CD14-positive monocyte (primary cell): Measurements from ENCODE around the gene MTA1. TPM values are rescaled to one million over a fixed set of nuclear protein-coding genes. Genes with fewer than 3 reads are reported as not detected.

Source experiments
- DNase-seq, 3 donors: peaks; one replicate each; pipeline ENCODE4 v3.0.0-alpha.2; 2011 to 2022
- H2AFZ ChIP-seq: 2 replicates; pipeline ENCODE4 v1.6.0; 2012; ENCODE audit warnings: mild to moderate bottlenecking, low read depth, low read length, inconsistent platforms; ENCODE audit not compliant: insufficient read depth, poor library complexity, severe bottlenecking
- H3K27ac ChIP-seq, 2 donors: 1 replicate in 1 of 2; 2 replicates in 1 of 2; pipeline ENCODE4 v1.5.1; 2012 to 2013; ENCODE audit warnings: low read length in 2 of 2, control low read depth in 1 of 2, inconsistent platforms in 1 of 2, low read depth in 1 of 2, mild to moderate bottlenecking in 1 of 2
- H3K27me3 ChIP-seq, 2 donors: one replicate each; pipeline versions ENCODE4 v1.6.0 to v1.6.1; 2011 to 2013; ENCODE audit warnings: low read length in 2 of 2; ENCODE audit not compliant: control insufficient read depth in 2 of 2, insufficient read depth in 2 of 2
- H3K36me3 ChIP-seq, 2 donors: replicated peaks in 1 of 2; 1 replicate in 1 of 2; 2 replicates in 1 of 2; pipeline versions ENCODE4 v1.5.1 to v1.6.1; 2012 to 2013; ENCODE audit warnings: low read length in 2 of 2, control low read depth in 1 of 2, inconsistent platforms in 1 of 2, mild to moderate bottlenecking in 1 of 2; ENCODE audit not compliant: insufficient read depth in 2 of 2, control insufficient read depth in 1 of 2
- H3K4me1 ChIP-seq, 2 donors: 1 replicate in 1 of 2; 2 replicates in 1 of 2; pipeline versions ENCODE4 v1.5.1 to v1.6.1; 2012 to 2013; ENCODE audit warnings: low read length in 2 of 2, control low read depth in 1 of 2, inconsistent platforms in 1 of 2, mild to moderate bottlenecking in 1 of 2, moderate library complexity in 1 of 2; ENCODE audit not compliant: insufficient read depth in 2 of 2, control insufficient read depth in 1 of 2
- H3K4me2 ChIP-seq: replicated peaks from 2 replicates; pipeline ENCODE3; 2012; ENCODE audit warnings: low read length, moderate library complexity, mild to moderate bottlenecking; ENCODE audit not compliant: poor library complexity, severe bottlenecking; ENCODE audit errors: extremely low read depth
- H3K4me3 ChIP-seq, 3 experiments: fragments of 200-600 bp in 1 of 3; sonication (generic) in 1 of 3; replicated peaks in 1 of 3; 1 replicate in 2 of 3; 2 replicates in 1 of 3; pipeline ENCODE4 v1.5.1; 2011 to 2013; ENCODE audit warnings: low read length in 3 of 3, mild to moderate bottlenecking in 3 of 3, control low read depth in 2 of 3, low read depth in 2 of 3, inconsistent platforms in 1 of 3, moderate library complexity in 1 of 3
- H3K79me2 ChIP-seq: 2 replicates; pipeline ENCODE4 v1.6.0; 2012; ENCODE audit warnings: mild to moderate bottlenecking, control low read depth, inconsistent platforms, low read length, moderate library complexity; ENCODE audit not compliant: insufficient read depth
- H3K9ac ChIP-seq: 2 replicates; pipeline ENCODE4 v1.6.0; 2017; ENCODE audit warnings: low read length, mild to moderate bottlenecking; ENCODE audit not compliant: insufficient read depth, poor library complexity, severe bottlenecking
- H3K9me3 ChIP-seq, 2 donors: replicated peaks in 1 of 2; 1 replicate in 1 of 2; 2 replicates in 1 of 2; pipeline versions ENCODE4 v1.5.1 to v1.6.1; 2012 to 2013; ENCODE audit warnings: low read length in 2 of 2, control low read depth in 1 of 2; ENCODE audit not compliant: control insufficient read depth in 1 of 2, insufficient read depth in 1 of 2
- H4K20me1 ChIP-seq: 2 replicates; pipeline ENCODE4 v1.6.0; 2012; ENCODE audit warnings: mild to moderate bottlenecking, low read length, control low read depth, moderate library complexity; ENCODE audit not compliant: insufficient read depth
- H3K27ac Mint-ChIP-seq, 7 donors: one replicate each; pipeline ENCODE4 v1.8.0; 2020; ENCODE audit warnings: mild to moderate bottlenecking in 7 of 7, mixed read lengths in 7 of 7, moderate library complexity in 6 of 7, inconsistent platforms in 2 of 7
- H3K27me3 Mint-ChIP-seq, 3 donors: one replicate each; pipeline ENCODE4 v1.8.0; 2021 to 2022; ENCODE audit warnings: low read depth in 3 of 3, mild to moderate bottlenecking in 3 of 3, mixed read lengths in 3 of 3, moderate library complexity in 3 of 3, inconsistent platforms in 1 of 3
- H3K36me3 Mint-ChIP-seq, 2 donors: one replicate each; pipeline ENCODE4 v1.8.0; 2020; ENCODE audit warnings: mixed read lengths in 2 of 2, inconsistent platforms in 1 of 2, mild to moderate bottlenecking in 1 of 2
- H3K4me1 Mint-ChIP-seq: one replicate; pipeline ENCODE4 v1.8.0; 2020; ENCODE audit warnings: mild to moderate bottlenecking, mixed read lengths
- H3K4me3 Mint-ChIP-seq, 2 donors: one replicate each; pipeline ENCODE4 v1.8.0; 2020; ENCODE audit warnings: mild to moderate bottlenecking in 2 of 2, mixed read lengths in 2 of 2, moderate library complexity in 1 of 2
- H3K9me3 Mint-ChIP-seq, 7 donors: one replicate each; pipeline ENCODE4 v1.8.0; 2020 to 2022; ENCODE audit warnings: mixed read lengths in 7 of 7, mild to moderate bottlenecking in 6 of 7, moderate library complexity in 6 of 7, inconsistent platforms in 2 of 7
- WGBS: methylation state at CpG from one replicate; pipeline ENCODE4 v1.1.5; 2013; ENCODE audit warnings: missing lambda C conversion rate; ENCODE audit not compliant: insufficient coverage; 5-methylcytosine and 5-hydroxymethylcytosine counted together
- intact Hi-C, 2 donors: fragments of 100-400 bp; cut with micrococcal nuclease; formaldehyde crosslinking; loops; one replicate each; pipeline versions ENCODE4 v1.15.0 to v1.15.1; 2023
- polyA plus RNA-seq, 3 donors: library from polyadenylated mRNA; depleted of rRNA in 1 of 3; unstranded in 2 of 3; stranded (reverse) in 1 of 3; fragments of 300-500 nt in 2 of 3; fragments of >200 nt in 1 of 3; fragmentation: Illumina TruSeq in 2 of 3; gene quantifications; 1 replicate in 2 of 3; 2 replicates in 1 of 3; pipeline ENCODE4 v1.2.3, GENCODE V29; 2012 to 2021
- TF ChIP-seq, protein P1 (sequence below): fragments of 200-600 bp; IDR thresholded peaks from one replicate; pipeline ENCODE4 v1.8.0; 2022; ENCODE audit warnings: antibody characterized with exemption, mild to moderate bottlenecking

MTA1 gene
- polyA plus RNA-seq, 3 donors = 0.91 to 102 (median 2.0) TPM

DNA sequence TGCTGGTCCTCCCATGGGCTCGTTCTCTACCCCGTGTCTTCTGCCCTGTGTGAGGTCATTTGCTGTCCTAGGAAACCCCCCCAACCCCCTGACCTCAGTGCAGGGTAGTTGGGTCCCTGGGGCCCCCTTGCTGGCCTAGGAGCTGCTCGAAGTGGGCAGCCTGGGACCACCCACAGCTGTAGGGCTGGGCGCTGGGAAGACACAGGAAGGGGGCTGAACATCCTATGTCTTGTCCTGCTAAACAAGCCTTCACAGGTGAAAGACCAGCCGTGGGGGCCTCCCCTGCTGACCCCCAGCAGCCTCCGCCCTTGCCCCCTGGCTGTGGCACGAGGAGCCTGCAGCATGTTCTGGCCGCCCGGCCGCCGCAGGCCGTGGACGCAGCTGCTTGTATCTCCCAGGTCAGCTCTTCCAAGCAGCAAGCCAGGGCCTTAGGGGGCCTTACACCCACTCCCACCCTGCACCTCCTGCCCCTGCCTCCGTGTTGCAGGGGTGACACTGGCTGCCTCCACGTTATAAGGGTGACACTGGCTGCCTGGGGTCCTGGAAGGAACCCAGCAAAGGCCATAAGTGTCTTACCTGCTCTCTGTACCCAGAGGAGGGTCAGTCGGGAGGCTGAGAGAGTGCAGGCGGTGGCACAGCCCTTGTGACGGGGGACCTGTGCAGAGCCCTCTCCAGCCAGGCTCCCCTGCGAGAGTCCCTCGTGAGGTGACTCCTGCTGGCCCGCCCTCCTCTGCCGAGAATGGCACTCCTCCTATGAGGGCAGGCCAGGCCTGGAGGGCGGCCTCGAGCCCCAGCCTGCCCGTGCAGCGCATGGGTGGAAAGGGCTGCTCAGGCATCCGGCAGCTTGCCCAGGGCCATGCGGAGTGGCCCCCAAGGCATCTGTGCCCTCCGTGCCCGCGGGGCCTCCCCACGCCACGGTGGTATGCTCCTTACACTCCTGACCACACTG is 32.8 kb upstream of the MTA1 start:
- Histone ChIP-seq H2AFZ (no peak overlapping the region), H3K4me3 (no peak overlapping the region), H3K4me1 (peaks cover 52 to 66% of the 10 kb centered on the region in 2 donors), H3K79me2 (no peaks in the 10 kb centered on the region), H3K4me2 (no peak overlapping the region), H3K27me3 (no peaks in the 10 kb centered on the region), H4K20me1 (no peaks in the 10 kb centered on the region), H3K9ac (no peak overlapping the region), H3K36me3 (peaks cover 27 to 28% of the 10 kb centered on the region in 2 donors), H3K9me3 (no peaks in the 10 kb centered on the region), H3K27ac (peak overlapping the region in 1 of 2 donors; percentile 87)
- Mint-ChIP-seq H3K27ac (no peak overlapping the region), H3K36me3 (peaks cover 21 to 44% of the 10 kb centered on the region in 2 donors), H3K4me1 (peaks cover 45% of the 10 kb centered on the region), H3K9me3 (no peaks in the 10 kb centered on the region), H3K4me3 (no peak overlapping the region), H3K27me3 (no peaks in the 10 kb centered on the region)
- no peak for DNase-seq
- TF ChIP-seq, protein P1, sequence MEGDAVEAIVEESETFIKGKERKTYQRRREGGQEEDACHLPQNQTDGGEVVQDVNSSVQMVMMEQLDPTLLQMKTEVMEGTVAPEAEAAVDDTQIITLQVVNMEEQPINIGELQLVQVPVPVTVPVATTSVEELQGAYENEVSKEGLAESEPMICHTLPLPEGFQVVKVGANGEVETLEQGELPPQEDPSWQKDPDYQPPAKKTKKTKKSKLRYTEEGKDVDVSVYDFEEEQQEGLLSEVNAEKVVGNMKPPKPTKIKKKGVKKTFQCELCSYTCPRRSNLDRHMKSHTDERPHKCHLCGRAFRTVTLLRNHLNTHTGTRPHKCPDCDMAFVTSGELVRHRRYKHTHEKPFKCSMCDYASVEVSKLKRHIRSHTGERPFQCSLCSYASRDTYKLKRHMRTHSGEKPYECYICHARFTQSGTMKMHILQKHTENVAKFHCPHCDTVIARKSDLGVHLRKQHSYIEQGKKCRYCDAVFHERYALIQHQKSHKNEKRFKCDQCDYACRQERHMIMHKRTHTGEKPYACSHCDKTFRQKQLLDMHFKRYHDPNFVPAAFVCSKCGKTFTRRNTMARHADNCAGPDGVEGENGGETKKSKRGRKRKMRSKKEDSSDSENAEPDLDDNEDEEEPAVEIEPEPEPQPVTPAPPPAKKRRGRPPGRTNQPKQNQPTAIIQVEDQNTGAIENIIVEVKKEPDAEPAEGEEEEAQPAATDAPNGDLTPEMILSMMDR = no peak
- intact Hi-C loops = loop anchor here in 1 of 2 donors (5.0 kb wide), 1 partner anchor 85 kb away; the partner anchor contains the start of gene CRIP2
- 94% methylated on average over 32 of the region's 33 CpGs for WGBS

DNA sequence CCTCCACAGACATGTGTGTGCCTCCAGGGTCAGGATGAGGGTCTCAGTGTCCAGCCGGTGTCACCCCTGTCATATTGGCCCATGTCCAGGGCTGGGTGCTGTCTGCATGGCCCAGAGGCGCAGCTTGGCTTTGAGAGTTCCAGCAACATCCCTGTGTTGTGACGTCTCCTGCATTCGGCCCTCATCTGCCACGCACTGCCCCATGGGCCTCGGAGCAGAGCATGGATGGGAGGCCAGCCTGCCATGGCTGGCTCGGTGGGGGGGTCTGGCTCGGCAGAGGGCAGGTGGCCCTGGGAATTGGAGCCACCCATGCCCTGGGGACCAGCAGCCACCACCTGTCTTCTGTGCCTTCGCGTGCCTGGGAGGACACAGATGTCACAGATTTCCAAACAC is 32.1 kb upstream of the MTA1 start:
- 97% methylated on average over 10 of the region's 10 CpGs for WGBS

More for the DNA sequence above, 32.1 kb upstream of the MTA1 start:
- Mint-ChIP-seq H3K27me3 (no peaks in the 10 kb centered on the region), H3K9me3 (no peaks in the 10 kb centered on the region), H3K27ac (peak overlapping the region; percentile 50 to 96 (median 79)), H3K4me3 (no peak overlapping the region), H3K4me1 (peaks cover 48% of the 10 kb centered on the region), H3K36me3 (peaks cover 19 to 41% of the 10 kb centered on the region in 2 donors)
- H3K4me2 ChIP-seq = no peak overlapping the region
- no peaks in the 10 kb centered on the region for H3K79me2 ChIP-seq
- no peaks in the 10 kb centered on the region for H4K20me1 ChIP-seq
- intact Hi-C loops = loop anchor here in 1 of 2 donors (5.0 kb wide), 1 partner anchor 85 kb away; the partner anchor contains the start of gene CRIP2
- H3K4me3 ChIP-seq = no peak overlapping the region
- peak overlapping the region; percentile 82 to 87 for H3K27ac ChIP-seq
- peak overlapping the region; percentile 56 for H3K9ac ChIP-seq
- H2AFZ ChIP-seq = no peak overlapping the region
- no peaks in the 10 kb centered on the region for H3K27me3 ChIP-seq
- TF ChIP-seq, protein P1 = no peak
- peaks cover 58 to 72% of the 10 kb centered on the region in 2 donors for H3K4me1 ChIP-seq
- no peaks in the 10 kb centered on the region for H3K9me3 ChIP-seq
- no peak for DNase-seq
- H3K36me3 ChIP-seq = peaks cover 25% of the 10 kb centered on the region in 2 donors
